Stimulated activated CD8-positive, alpha-beta memory T cell treated with anti-CD3 and anti-CD28 coated beads, Interleukin-15, amount 100 ng/mL, for 4 hours (primary cell): ENCODE results near the gene RNF115.

Experiments used
- DNase-seq, 2 donors: peaks; one replicate each; pipeline ENCODE4 v3.0.0-alpha.2; 2020; ENCODE audit warnings: low read depth in 2 of 2

The RNF115 gene

GRCh38 chr1:145701306-145701862, 122.5 kb downstream of the RNF115 start:
- no peak for DNase-seq

GRCh38 chr1:145696630-145696960, 127.3 kb downstream of the RNF115 start:
- no peak for DNase-seq

- DNase-seq, result no peak
These were observed 127.9 kb downstream of the RNF115 start for GRCh38 chr1:145695821-145696629.

DNA sequence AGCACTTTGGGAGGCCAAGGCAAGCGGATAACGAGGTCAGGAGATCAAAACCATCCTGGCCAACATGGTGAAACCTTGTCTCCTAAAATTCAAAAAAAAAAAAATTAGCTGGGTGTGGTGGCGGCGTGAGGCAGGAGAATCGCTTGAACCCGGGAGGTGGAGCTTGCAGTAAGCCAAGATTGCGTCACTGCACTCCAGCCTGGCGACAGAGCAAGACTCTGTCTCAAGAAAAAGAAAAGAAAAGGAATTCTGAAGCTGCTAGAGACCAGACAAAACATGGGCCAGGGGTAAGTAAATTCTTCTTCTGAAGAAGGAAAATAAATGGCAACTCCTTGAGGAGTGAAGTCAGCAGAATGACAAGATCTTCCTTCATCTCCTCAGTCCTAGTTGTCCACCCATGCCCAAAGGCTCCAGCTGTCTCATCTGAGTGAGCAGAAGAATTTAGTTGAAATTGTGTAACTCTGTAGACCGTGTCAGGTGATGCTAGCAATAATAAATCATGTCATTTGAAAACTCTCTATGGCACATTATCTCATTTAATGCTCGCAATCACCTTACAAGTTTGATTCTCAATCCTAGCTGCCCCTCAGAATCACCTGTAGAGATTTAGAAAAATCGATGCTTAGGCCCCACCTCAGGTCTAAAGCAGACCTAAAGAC, 131.0 kb downstream of the RNF115 start:
- DNase-seq, result no peak

- peak in 1 of 2 donors; percentile 13 for DNase-seq
These were observed 133.0 kb downstream of the RNF115 start for GRCh38 chr1:145690587-145691558.

DNA sequence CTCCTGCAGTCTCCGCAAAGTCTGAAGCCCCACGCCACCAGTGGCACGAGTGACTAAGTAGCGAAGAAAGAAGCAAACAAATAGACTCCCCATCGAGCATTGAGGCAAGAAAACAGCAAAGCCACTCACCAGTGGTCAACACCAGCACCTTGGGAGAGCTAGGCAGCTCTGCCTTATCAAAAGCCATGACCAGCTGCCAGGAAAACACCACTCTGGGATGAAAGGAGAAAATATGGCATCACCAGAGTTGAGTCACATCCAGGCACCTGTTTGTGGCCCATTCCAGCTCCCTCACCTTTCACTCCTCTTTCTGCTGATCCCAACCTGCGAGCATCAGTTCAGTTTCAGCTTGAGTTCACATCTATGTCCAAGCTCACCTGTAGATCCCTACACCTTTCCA, 134.0 kb downstream of the RNF115 start:
- DNase-seq, result no peak

- DNase-seq, result no peak
These were observed 135.0 kb downstream of the RNF115 start for GRCh38 chr1:145688924-145689323.
